Tibial artery (tissue), 4 donors: ENCODE measurements around the gene RAD51B.

Experiments used
- DNase-seq, 2 donors: peaks; one replicate each; pipeline ENCODE4 v3.0.0-alpha.2; 2019
- H3K27ac ChIP-seq, 2 donors: fragments of 200-600 bp; sonication (generic) in 1 of 2; 1 replicate in 1 of 2; 2 replicates in 1 of 2; pipeline ENCODE4 v1.5.1; 2018 to 2019; ENCODE audit warnings: mild to moderate bottlenecking in 1 of 2
- H3K27me3 ChIP-seq, 2 donors: fragments of 200-600 bp; sonication (generic) in 1 of 2; one replicate each; pipeline versions ENCODE4 v1.5.1 to v1.6.0; 2016 to 2019
- H3K36me3 ChIP-seq, 3 donors: fragments of 200-600 bp; sonication (generic) in 2 of 3; one replicate each; pipeline ENCODE4 v1.5.1; 2016 to 2019; ENCODE audit warnings: mild to moderate bottlenecking in 2 of 3
- H3K4me1 ChIP-seq, 4 donors: fragments of 200-600 bp; sonication (generic) in 2 of 4; 1 replicate in 3 of 4; 2 replicates in 1 of 4; pipeline ENCODE4 v1.5.1; 2016 to 2019
- H3K4me3 ChIP-seq, 2 donors: fragments of 200-600 bp; sonication (generic) in 1 of 2; 1 replicate in 1 of 2; 2 replicates in 1 of 2; pipeline ENCODE4 v1.5.1; 2018 to 2019; ENCODE audit warnings: mild to moderate bottlenecking in 2 of 2
- H3K9me3 ChIP-seq, 3 donors: fragments of 200-600 bp; sonication (generic) in 1 of 3; one replicate each; pipeline ENCODE4 v1.5.1; 2016 to 2019
- intact Hi-C: fragments of 100-400 bp; cut with DNase I; formaldehyde crosslinking; loops from one replicate; pipeline ENCODE4 v1.15.0; 2023; ENCODE audit warnings: low total_unique reads
- TF ChIP-seq, protein P1 (sequence below), 2 experiments: fragments of 200-600 bp in 1 of 2; fragments of 450-650 bp in 1 of 2; IDR thresholded peaks; one replicate each; pipeline ENCODE4 v1.5.1; 2017 to 2019; ENCODE audit warnings: antibody characterized with exemption in 2 of 2, mild to moderate bottlenecking in 1 of 2, moderate library complexity in 1 of 2

The RAD51B gene

DNA sequence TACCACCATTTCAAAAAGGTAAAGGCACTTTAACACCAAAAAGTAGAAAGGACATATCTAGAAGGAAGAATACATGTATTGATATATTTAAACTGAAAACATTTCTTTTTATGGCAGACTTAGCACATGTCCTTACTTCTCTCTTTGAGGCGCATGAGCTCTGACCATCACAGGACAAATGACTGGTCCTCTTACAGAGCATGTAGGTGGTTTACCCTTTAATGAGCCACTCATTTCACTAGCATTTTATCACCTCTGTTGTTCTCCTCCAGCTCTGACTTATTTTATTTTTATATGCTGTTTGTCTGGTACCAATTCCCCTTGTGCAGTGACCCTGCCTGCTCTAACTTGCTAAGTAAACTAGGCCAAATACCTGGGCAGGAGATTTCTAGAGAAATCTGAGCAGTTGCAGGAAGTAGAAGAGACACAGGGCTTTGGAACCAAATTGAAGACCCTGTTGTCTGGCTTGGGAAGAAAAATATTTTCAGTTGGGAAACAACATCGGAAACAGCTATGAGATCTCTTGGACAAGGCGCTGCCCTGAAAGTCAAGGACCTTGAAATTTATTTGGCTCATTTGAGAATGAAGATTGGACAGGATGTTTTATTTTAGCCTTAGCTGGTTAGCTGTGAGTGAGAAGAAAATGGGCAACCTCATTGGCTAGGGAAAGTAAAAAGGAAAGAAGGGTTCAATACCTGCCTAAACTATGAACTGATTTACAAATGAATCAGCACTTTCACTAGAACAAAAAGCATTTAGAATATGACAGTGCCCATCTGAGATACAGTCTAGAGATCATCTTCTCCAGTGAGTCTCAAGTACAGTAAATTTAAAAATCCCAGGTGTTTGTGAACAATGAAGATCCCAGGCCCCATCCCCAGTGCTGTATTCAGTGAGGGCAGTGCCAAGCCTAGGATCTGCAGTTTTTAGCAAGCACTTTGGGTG, 598.9 kb downstream of the RAD51B start:
- H3K27ac ChIP-seq, result no peak overlapping the region

DNA sequence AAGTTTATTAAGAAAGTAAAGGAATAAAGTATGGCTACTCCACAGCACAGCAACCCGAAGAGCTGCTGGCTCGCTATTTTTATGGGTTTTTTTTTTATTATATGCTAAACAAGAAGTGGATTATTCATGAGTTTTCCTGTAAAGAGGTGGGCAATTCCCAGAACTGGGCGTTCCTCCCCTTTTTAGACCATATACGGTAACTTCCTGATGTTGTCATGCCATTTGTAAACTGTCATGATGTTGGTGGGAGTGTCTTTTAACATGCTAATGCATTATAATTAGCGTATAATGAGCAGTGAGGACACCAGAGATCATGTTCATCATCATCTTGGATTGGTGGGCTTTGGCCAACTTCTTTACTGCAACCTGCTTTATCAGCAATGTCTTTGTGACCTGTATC, 600.8 kb downstream of the RAD51B start:
- H3K36me3 ChIP-seq, result no peaks in the 10 kb centered on the region
- no peaks in the 10 kb centered on the region for H3K27me3 ChIP-seq
- H3K27ac ChIP-seq, result no peak overlapping the region
- intact Hi-C loops, result no loop called here
- no peaks in the 10 kb centered on the region for H3K9me3 ChIP-seq
- peaks cover 0 to 3% (median 0%) of the 10 kb centered on the region in 4 donors for H3K4me1 ChIP-seq
- no peak overlapping the region for H3K4me3 ChIP-seq
- no peak for DNase-seq
- TF ChIP-seq, protein P1, sequence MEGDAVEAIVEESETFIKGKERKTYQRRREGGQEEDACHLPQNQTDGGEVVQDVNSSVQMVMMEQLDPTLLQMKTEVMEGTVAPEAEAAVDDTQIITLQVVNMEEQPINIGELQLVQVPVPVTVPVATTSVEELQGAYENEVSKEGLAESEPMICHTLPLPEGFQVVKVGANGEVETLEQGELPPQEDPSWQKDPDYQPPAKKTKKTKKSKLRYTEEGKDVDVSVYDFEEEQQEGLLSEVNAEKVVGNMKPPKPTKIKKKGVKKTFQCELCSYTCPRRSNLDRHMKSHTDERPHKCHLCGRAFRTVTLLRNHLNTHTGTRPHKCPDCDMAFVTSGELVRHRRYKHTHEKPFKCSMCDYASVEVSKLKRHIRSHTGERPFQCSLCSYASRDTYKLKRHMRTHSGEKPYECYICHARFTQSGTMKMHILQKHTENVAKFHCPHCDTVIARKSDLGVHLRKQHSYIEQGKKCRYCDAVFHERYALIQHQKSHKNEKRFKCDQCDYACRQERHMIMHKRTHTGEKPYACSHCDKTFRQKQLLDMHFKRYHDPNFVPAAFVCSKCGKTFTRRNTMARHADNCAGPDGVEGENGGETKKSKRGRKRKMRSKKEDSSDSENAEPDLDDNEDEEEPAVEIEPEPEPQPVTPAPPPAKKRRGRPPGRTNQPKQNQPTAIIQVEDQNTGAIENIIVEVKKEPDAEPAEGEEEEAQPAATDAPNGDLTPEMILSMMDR (IDR thresholded peaks at IDR 0.05), result no peak

More for the DNA sequence above, 598.9 kb downstream of the RAD51B start:
- no peak for DNase-seq
- no peaks in the 10 kb centered on the region for H3K9me3 ChIP-seq
- H3K36me3 ChIP-seq, result no peaks in the 10 kb centered on the region
- H3K4me3 ChIP-seq, result no peak overlapping the region
- no peaks in the 10 kb centered on the region for H3K27me3 ChIP-seq
- peaks cover 0 to 8% (median 2%) of the 10 kb centered on the region in 4 donors for H3K4me1 ChIP-seq
- intact Hi-C loops, result loop anchor here (10.0 kb wide), 1 partner anchor 86 kb away; no protein-coding TSS in a partner anchor
- TF ChIP-seq, protein P1 (IDR thresholded peaks at IDR 0.05), result no peak

GRCh38 chr14:68421116-68421515, 601.5 kb downstream of the RAD51B start:
- Histone ChIP-seq H3K4me3 (no peak overlapping the region), H3K27ac (no peak overlapping the region), H3K27me3 (no peaks in the 10 kb centered on the region), H3K4me1 (peaks cover 0 to 3% (median 0%) of the 10 kb centered on the region in 4 donors), H3K9me3 (no peaks in the 10 kb centered on the region), H3K36me3 (no peaks in the 10 kb centered on the region)
- TF ChIP-seq, protein P1 (IDR thresholded peaks at IDR 0.05), result no peak
- intact Hi-C loops, result no loop called here
- no peak for DNase-seq

- Histone ChIP-seq H3K4me3 (no peak overlapping the region), H3K9me3 (no peaks in the 10 kb centered on the region), H3K27me3 (no peaks in the 10 kb centered on the region), H3K27ac (no peak overlapping the region), H3K4me1 (no peaks in the 10 kb centered on the region), H3K36me3 (no peaks in the 10 kb centered on the region)
- intact Hi-C loops, result no loop called here
- DNase-seq, result no peak
- TF ChIP-seq, protein P1 (IDR thresholded peaks at IDR 0.05), result no peak
Measured at GRCh38 chr14:68423686-68424085, 604.1 kb downstream of the RAD51B start.

DNA sequence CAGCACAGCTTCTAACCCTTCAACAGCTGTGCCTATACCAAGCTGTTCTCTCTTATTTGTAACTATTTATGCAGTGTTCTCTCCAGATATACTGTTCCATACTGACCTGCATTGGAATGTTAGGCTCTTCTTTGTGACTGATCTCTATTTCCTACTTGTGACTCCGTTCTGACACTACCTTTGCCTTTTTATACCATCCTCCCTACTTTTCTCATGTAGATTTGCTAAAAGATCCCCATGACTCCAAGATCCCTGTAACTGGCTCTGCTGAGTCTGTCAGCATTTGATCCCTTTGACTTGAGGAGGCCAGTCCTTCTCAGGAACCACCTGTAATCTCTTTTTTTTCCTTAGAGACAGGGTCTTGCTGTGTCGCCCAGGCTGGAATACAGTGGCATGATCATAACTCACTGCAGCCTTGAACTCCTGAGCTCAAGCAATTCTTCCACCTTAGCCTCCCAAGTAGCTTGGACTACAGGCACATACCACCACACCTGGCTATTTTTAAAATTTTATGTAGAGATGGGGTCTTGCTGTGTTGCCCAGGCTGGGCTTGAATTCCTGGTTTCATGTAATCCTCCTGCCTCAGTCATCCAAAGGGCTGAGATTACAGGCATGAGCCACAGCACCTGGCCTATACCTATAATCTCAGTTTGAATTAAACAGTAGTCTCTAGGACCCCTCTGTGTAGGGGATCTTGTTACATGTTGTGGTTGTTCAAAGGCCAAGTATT, 605.0 kb downstream of the RAD51B start:
- H3K9me3 ChIP-seq, result no peaks in the 10 kb centered on the region
- no peak for DNase-seq
- no peaks in the 10 kb centered on the region for H3K36me3 ChIP-seq
- no peaks in the 10 kb centered on the region for H3K27me3 ChIP-seq
- H3K27ac ChIP-seq, result no peak overlapping the region
- no peaks in the 10 kb centered on the region for H3K4me1 ChIP-seq
- intact Hi-C loops, result no loop called here
- no peak overlapping the region for H3K4me3 ChIP-seq
- TF ChIP-seq, protein P1 (IDR thresholded peaks at IDR 0.05), result no peak
